Liver (tissue), 9 donors: Measurements from ENCODE around the gene LYVE1. TPM values are rescaled to one million over a fixed set of nuclear protein-coding genes. Genes with fewer than 3 reads are reported as not detected.

Experiments used
- DNase-seq: peaks from one replicate; pipeline ENCODE4 v3.0.0-alpha.2; 2017; ENCODE audit warnings: low spot score
- H3K27ac ChIP-seq, 2 donors: one replicate each; pipeline ENCODE4 v1.7.0; 2013; ENCODE audit warnings: inconsistent platforms in 2 of 2, low read length in 2 of 2, control low read depth in 1 of 2, low read depth in 1 of 2, mild to moderate bottlenecking in 1 of 2
- H3K27me3 ChIP-seq, 4 donors: one replicate each; pipeline versions ENCODE4 v1.6.1 to v1.7.0; 2013; ENCODE audit warnings: low read length in 3 of 4, inconsistent platforms in 1 of 4, mild to moderate bottlenecking in 1 of 4, moderate library complexity in 1 of 4; ENCODE audit not compliant: control insufficient read depth in 4 of 4, insufficient read depth in 4 of 4
- H3K36me3 ChIP-seq, 4 donors: one replicate each; pipeline versions ENCODE4 v1.6.1 to v1.7.0; 2013; ENCODE audit warnings: low read length in 3 of 4, mild to moderate bottlenecking in 3 of 4, low read depth in 1 of 4, moderate library complexity in 1 of 4; ENCODE audit not compliant: control insufficient read depth in 4 of 4, insufficient read depth in 3 of 4
- H3K4me1 ChIP-seq, 4 donors: one replicate each; pipeline versions ENCODE4 v1.6.1 to v1.7.0; 2013; ENCODE audit warnings: low read length in 3 of 4, mild to moderate bottlenecking in 3 of 4, moderate library complexity in 1 of 4; ENCODE audit not compliant: control insufficient read depth in 4 of 4, insufficient read depth in 4 of 4
- H3K4me3 ChIP-seq, 3 donors: one replicate each; pipeline versions ENCODE4 v1.6.1 to v1.7.0; 2013; ENCODE audit warnings: low read length in 3 of 3, control low read depth in 1 of 3, low read depth in 1 of 3, mild to moderate bottlenecking in 1 of 3
- H3K9ac ChIP-seq, 2 donors: one replicate each; pipeline ENCODE4 v1.7.0; 2013; ENCODE audit warnings: low read length in 2 of 2, mild to moderate bottlenecking in 2 of 2, moderate library complexity in 2 of 2, control low read depth in 1 of 2, low read depth in 1 of 2
- H3K9me3 ChIP-seq, 4 donors: one replicate each; pipeline versions ENCODE4 v1.6.1 to v1.7.0; 2013; ENCODE audit warnings: low read length in 3 of 4; ENCODE audit not compliant: control insufficient read depth in 4 of 4
- ATF3 ChIP-seq: IDR thresholded peaks from 2 replicates; pipeline ENCODE4 v1.6.1; 2016; ENCODE audit warnings: antibody characterized with exemption
- CTCF ChIP-seq: fragments of 150-350 bp; IDR thresholded peaks from 2 replicates; pipeline ENCODE4 v1.5.1; 2017; ENCODE audit warnings: improper control_type of control experiment, low read depth, low read length; ENCODE audit not compliant: missing input control
- EGR1 ChIP-seq, 2 donors: IDR thresholded peaks; 2 replicates each; pipeline ENCODE4 v1.6.1; 2016 to 2018; ENCODE audit warnings: antibody characterized with exemption in 2 of 2, low read depth in 2 of 2
- FOXA1 ChIP-seq: IDR thresholded peaks from 2 replicates; pipeline ENCODE4 v1.6.1; 2016; ENCODE audit warnings: antibody characterized with exemption
- FOXA2 ChIP-seq: IDR thresholded peaks from 2 replicates; pipeline ENCODE4 v1.6.1; 2016; ENCODE audit warnings: antibody characterized with exemption
- GABPA ChIP-seq, 2 donors: IDR thresholded peaks in 1 of 2; conservative IDR thresholded peaks in 1 of 2; 2 replicates each; pipeline ENCODE4 v1.6.1; 2016; ENCODE audit warnings: antibody characterized with exemption in 2 of 2, mild to moderate bottlenecking in 1 of 2, moderate library complexity in 1 of 2
- HNF4A ChIP-seq, 2 donors: conservative IDR thresholded peaks; 2 replicates each; pipeline ENCODE4 v1.6.1; 2016; ENCODE audit warnings: antibody characterized with exemption in 2 of 2, mild to moderate bottlenecking in 2 of 2
- HNF4G ChIP-seq: IDR thresholded peaks from 2 replicates; pipeline ENCODE4 v1.6.1; 2016; ENCODE audit warnings: antibody characterized with exemption
- JUND ChIP-seq, 2 donors: IDR thresholded peaks; 2 replicates each; pipeline ENCODE4 v1.6.1; 2016; ENCODE audit warnings: antibody characterized with exemption in 2 of 2
- MAX ChIP-seq: IDR thresholded peaks from 2 replicates; pipeline ENCODE4 v1.6.1; 2016; ENCODE audit warnings: antibody characterized with exemption
- NR2F2 ChIP-seq: IDR thresholded peaks from 2 replicates; pipeline ENCODE4 v1.6.1; 2016; ENCODE audit warnings: antibody characterized with exemption
- RAD21 ChIP-seq, 2 donors: IDR thresholded peaks; 2 replicates each; pipeline ENCODE4 v1.6.1; 2016; ENCODE audit warnings: antibody characterized with exemption in 2 of 2, mild to moderate bottlenecking in 2 of 2
- REST ChIP-seq: IDR thresholded peaks from 2 replicates; pipeline ENCODE4 v1.6.1; 2016; ENCODE audit warnings: antibody characterized with exemption, mild to moderate bottlenecking
- RXRA ChIP-seq, 2 donors: IDR thresholded peaks; 2 replicates each; pipeline ENCODE4 v1.6.1; 2017 to 2018; ENCODE audit warnings: antibody characterized with exemption in 2 of 2, mild to moderate bottlenecking in 1 of 2
- SP1 ChIP-seq: IDR thresholded peaks from 2 replicates; pipeline ENCODE4 v1.6.1; 2018; ENCODE audit warnings: antibody characterized with exemption, mild to moderate bottlenecking
- TAF1 ChIP-seq: conservative IDR thresholded peaks from 2 replicates; pipeline ENCODE4 v1.6.1; 2016; ENCODE audit warnings: antibody characterized with exemption, mild to moderate bottlenecking
- YY1 ChIP-seq: IDR thresholded peaks from 2 replicates; pipeline ENCODE4 v1.6.1; 2016; ENCODE audit warnings: antibody characterized with exemption, mild to moderate bottlenecking
- ZBTB33 ChIP-seq: IDR thresholded peaks from 2 replicates; pipeline ENCODE4 v1.6.1; 2016; ENCODE audit warnings: antibody characterized with exemption
- WGBS: extraction: QIAGEN DNeasy Blood & Tissue Kit; methylation state at CpG from one replicate; pipeline ENCODE4 v1.1.7; 2013; 5-methylcytosine and 5-hydroxymethylcytosine counted together
- polyA plus RNA-seq, 2 donors: library from polyadenylated mRNA; stranded (reverse) in 1 of 2; unstranded in 1 of 2; fragments of 200-250 nt in 1 of 2; fragments of >200 nt in 1 of 2; fragmentation: Nextera tagmentation in 1 of 2; extraction: Ambion mirVana in 1 of 2; gene quantifications; one replicate each; pipeline versions ENCODE4 v1.2.1 to v1.2.3, GENCODE V29; 2013 to 2015
- total RNA-seq, 2 donors: library from RNA; depleted of rRNA; stranded (reverse); fragments of >200 nt; gene quantifications; one replicate each; pipeline ENCODE4 v1.2.3, GENCODE V29; 2014
- donor health status: healthy.
- donor health status: healthy.
- donor health status: healthy.
- donor health status: healthy.
- donor health status: healthy.

LYVE1 gene
- total and polyA plus RNA-seq, 4 donors, result 11.3 to 46.7 (median 28.3) TPM

- H3K36me3 ChIP-seq, result no peaks in the 10 kb centered on the region
- WGBS, result 95% methylated on average over 3 of the region's 3 CpGs
- DNase-seq, result no peak
- TF ChIP-seq RAD21 (IDR thresholded peaks at IDR 0.05), result no peak
- TF ChIP-seq FOXA1, result no peak
- no peak for TF ChIP-seq RXRA (IDR thresholded peaks at IDR 0.05)
- TF ChIP-seq YY1, result no peak
- no peak for TF ChIP-seq EGR1 (IDR thresholded peaks at IDR 0.05; ENCODE audit: low read depth in 2 of 2)
- TF ChIP-seq HNF4A (conservative IDR thresholded peaks at IDR 0.05), result no peak
- TF ChIP-seq ZBTB33, result no peak
- TF ChIP-seq JUND (IDR thresholded peaks at IDR 0.05), result no peak
- TF ChIP-seq TAF1, result no peak
- TF ChIP-seq REST, result no peak
- no peak for TF ChIP-seq HNF4G
- no peak for TF ChIP-seq ATF3
- TF ChIP-seq NR2F2, result no peak
- TF ChIP-seq MAX, result no peak
- no peak for TF ChIP-seq FOXA2
- TF ChIP-seq GABPA (IDR thresholded peaks at IDR 0.05 in 1 of 2, conservative IDR thresholded peaks at IDR 0.05 in 1 of 2), result no peak
- TF ChIP-seq CTCF, result no peak
- H3K9ac ChIP-seq, result no peak overlapping the region
- no peak overlapping the region for H3K4me3 ChIP-seq
- H3K27ac ChIP-seq, result no peak overlapping the region
- peaks cover 0 to 10% (median 7%) of the 10 kb centered on the region in 4 donors for H3K4me1 ChIP-seq
- H3K27me3 ChIP-seq, result no peaks in the 10 kb centered on the region
- no peaks in the 10 kb centered on the region for H3K9me3 ChIP-seq
Observed at GRCh38 chr11:10542776-10543175, 25.7 kb downstream of the LYVE1 start.

GRCh38 chr11:10541561-10541930, 26.9 kb downstream of the LYVE1 start:
- H3K27ac ChIP-seq, result no peak overlapping the region
- H3K4me1 ChIP-seq, result peaks cover 0 to 10% (median 7%) of the 10 kb centered on the region in 4 donors
- no peak for TF ChIP-seq EGR1 (IDR thresholded peaks at IDR 0.05; ENCODE audit: low read depth in 2 of 2)
- no peak for TF ChIP-seq RAD21 (IDR thresholded peaks at IDR 0.05)
- TF ChIP-seq SP1, result no peak
- no peak for DNase-seq
- no peaks in the 10 kb centered on the region for H3K27me3 ChIP-seq
- peak overlapping the region in 2 of 3 donors; percentile 41 to 91 for H3K4me3 ChIP-seq
- H3K9ac ChIP-seq, result no peak overlapping the region
- no peaks in the 10 kb centered on the region for H3K36me3 ChIP-seq
- WGBS, result 57% methylated on average over 5 of the region's 5 CpGs
- no peaks in the 10 kb centered on the region for H3K9me3 ChIP-seq
